ENCODE results near the gene SLC12A5.

DNA sequence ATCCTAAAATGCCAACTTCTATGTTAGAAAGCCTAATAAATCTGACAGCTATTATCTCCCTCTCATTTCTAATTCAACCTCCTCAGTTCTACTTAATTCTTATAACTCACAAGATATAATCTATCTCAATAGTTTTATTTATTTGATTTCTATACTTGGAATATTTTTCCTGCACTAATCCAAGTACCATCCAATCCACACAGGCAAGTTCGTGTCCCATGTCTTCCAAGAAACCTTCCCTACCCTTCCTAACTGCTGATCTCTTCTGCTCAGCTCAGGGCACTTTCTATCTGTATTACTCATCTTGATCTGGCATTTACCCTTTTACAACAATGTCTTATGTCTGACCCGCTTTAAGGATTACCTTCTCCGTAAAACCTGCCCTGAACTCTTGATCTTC, 42.6 kb downstream of the SLC12A5 start:
- TF ChIP-seq, protein P1, sequence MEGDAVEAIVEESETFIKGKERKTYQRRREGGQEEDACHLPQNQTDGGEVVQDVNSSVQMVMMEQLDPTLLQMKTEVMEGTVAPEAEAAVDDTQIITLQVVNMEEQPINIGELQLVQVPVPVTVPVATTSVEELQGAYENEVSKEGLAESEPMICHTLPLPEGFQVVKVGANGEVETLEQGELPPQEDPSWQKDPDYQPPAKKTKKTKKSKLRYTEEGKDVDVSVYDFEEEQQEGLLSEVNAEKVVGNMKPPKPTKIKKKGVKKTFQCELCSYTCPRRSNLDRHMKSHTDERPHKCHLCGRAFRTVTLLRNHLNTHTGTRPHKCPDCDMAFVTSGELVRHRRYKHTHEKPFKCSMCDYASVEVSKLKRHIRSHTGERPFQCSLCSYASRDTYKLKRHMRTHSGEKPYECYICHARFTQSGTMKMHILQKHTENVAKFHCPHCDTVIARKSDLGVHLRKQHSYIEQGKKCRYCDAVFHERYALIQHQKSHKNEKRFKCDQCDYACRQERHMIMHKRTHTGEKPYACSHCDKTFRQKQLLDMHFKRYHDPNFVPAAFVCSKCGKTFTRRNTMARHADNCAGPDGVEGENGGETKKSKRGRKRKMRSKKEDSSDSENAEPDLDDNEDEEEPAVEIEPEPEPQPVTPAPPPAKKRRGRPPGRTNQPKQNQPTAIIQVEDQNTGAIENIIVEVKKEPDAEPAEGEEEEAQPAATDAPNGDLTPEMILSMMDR (conservative IDR thresholded peaks at IDR 0.05 in 1 of 2, IDR thresholded peaks at IDR 0.05 in 1 of 2; ENCODE audit: low read depth in 1 of 2, low read length in 2 of 2), result no peak
- no peak for TF ChIP-seq EZH2 (IDR thresholded peaks at IDR 0.05; ENCODE audit: low read length, missing control alignments)
